ENCODE results near the gene MEF2A. TPM values are rescaled to one million over a fixed set of nuclear protein-coding genes. Genes with fewer than 3 reads are reported as not detected.

MEF2A gene
- total and polyA plus RNA-seq, 9 of the 15 experiments (the other 6 are each of a cell fraction or from before 2014, with no cell fraction given), result 1.6 to 18.7 (median 8.7) TPM

DNA sequence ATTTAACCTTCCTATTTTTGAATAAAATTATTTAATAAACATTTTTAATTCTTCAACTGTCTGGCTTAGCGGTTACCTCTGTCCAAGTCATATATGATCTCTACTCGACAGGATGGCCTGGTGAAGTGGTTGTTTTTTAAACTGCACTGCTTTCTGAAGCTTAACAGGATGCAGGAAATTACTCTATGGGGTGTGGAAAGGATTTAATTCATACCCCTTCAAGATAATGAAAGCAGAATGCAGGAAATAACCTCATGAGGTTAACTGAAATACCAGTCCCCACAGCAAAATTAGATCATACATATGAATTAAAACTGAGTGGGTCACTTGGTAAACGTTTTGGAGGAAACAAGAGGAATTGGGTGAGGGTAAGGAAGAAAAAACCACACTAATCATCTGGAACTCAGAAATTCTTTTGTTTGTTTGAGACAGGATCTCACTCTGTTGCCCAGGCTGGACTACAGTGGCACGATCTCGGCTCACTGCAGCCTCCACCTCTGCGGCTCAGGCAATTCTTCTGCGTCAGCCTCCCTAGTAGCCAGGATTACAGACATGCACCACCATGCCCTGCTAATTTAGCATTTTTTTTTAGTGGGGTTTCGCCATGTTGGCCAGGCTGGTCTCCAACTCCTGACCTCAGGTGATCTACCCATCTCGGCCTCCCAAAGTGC lies 117.4 kb downstream of the MEF2A start:
- in situ Hi-C loops (cut with MboI), result no loop called here
- H3K4me3 ChIP-seq, result no peak overlapping the region
- FAIRE-seq (no peak), ATAC-seq (no peak), DNase-seq (ENCODE audit: extremely low read depth in 1 of 4, low spot score in 3 of 4) (no peak)
- TF ChIP-seq ZFP36 (IDR thresholded peaks at IDR 0.05; ENCODE audit: low read depth, low read length, partially characterized antibody), result no peak
- TF ChIP-seq MAFG (tag; conservative IDR thresholded peaks at IDR 0.05), result no peak
- no peak for TF ChIP-seq SIX5 (IDR thresholded peaks at IDR 0.05; ENCODE audit: borderline replicate concordance in 1 of 2, insufficient read depth in 1 of 2, low read depth in 1 of 2, low read length in 2 of 2)
- TF ChIP-seq POLR2AphosphoS2 (IDR thresholded peaks at IDR 0.05; ENCODE audit: low read length), result no peak
- TF ChIP-seq HDAC6 (IDR thresholded peaks at IDR 0.05; ENCODE audit: low read depth, low read length), result no peak
- TF ChIP-seq KAT2B (IDR thresholded peaks at IDR 0.05; ENCODE audit: low read depth, low read length), result no peak
- WGBS (ENCODE audit: insufficient coverage, low coverage, missing lambda C conversion rate), result 61% methylated on average over 6 of the region's 9 CpGs
- H2AFZ ChIP-seq (ENCODE audit: low read depth, low read length), result no peak overlapping the region
- no peaks in the 10 kb centered on the region for H3K9me3 ChIP-seq (replicated peaks; ENCODE audit: control insufficient read depth, insufficient read depth, low read depth, low read length)
- H3K27me3 ChIP-seq (ENCODE audit: control insufficient read depth in 2 of 2, insufficient read depth in 2 of 2, low read length in 2 of 2), result no peaks in the 10 kb centered on the region
- no peak overlapping the region for H3K9ac ChIP-seq (ENCODE audit: insufficient read depth in 1 of 2, low read depth in 2 of 2, low read length in 2 of 2)
- no peaks in the 10 kb centered on the region for H3K4me1 ChIP-seq (replicated peaks in 1 of 2; ENCODE audit: control insufficient read depth in 2 of 2, insufficient read depth in 2 of 2, low read length in 2 of 2)
- intact Hi-C loops (cut with micrococcal nuclease), result no loop called here
- BruUV-seq (replicated peaks), result no TSS peak
- no peak overlapping the region for H3K4me2 ChIP-seq (ENCODE audit: insufficient read depth, low read length)
- ChIA-PET POLR2A (interaction anchor here (0.6 to 0.7 kb wide), 3 partner anchors 38 to 114 kb away, joined by 3 to 4 read pairs (median 3); no protein-coding TSS in a partner anchor), CTCF (ENCODE audit: low intra/inter-chr PET ratio) (no interaction called here)
- H3K9me1 ChIP-seq (ENCODE audit: control insufficient read depth, insufficient read depth, low read length), result no peaks in the 10 kb centered on the region
- no peaks in the 10 kb centered on the region for H3K79me2 ChIP-seq (ENCODE audit: control insufficient read depth, insufficient read depth, low read length)
- H3K27ac ChIP-seq (ENCODE audit: extremely low read depth, low read depth, low read length), result no peak overlapping the region
- H3K36me3 ChIP-seq (ENCODE audit: control insufficient read depth, insufficient read depth, low read length), result no peaks in the 10 kb centered on the region
- H4K20me1 ChIP-seq (replicated peaks; ENCODE audit: control insufficient read depth, insufficient read depth, low read length), result no peaks in the 10 kb centered on the region

Data from K562 (cell line).